GM12873 (cell line): ENCODE measurements around the gene SENP7.

Experiments used
- CTCF ChIP-seq: IDR thresholded peaks from 2 replicates; pipeline ENCODE4 v1.5.1; 2012; ENCODE audit warnings: low read depth, mild to moderate bottlenecking, moderate library complexity, low read length, control low read depth; ENCODE audit not compliant: insufficient read depth; ENCODE audit errors: missing control alignments

The SENP7 gene

GRCh38 chr3:101279765-101280385, 233.1 kb downstream of the SENP7 start:
- no peak for TF ChIP-seq CTCF

DNA sequence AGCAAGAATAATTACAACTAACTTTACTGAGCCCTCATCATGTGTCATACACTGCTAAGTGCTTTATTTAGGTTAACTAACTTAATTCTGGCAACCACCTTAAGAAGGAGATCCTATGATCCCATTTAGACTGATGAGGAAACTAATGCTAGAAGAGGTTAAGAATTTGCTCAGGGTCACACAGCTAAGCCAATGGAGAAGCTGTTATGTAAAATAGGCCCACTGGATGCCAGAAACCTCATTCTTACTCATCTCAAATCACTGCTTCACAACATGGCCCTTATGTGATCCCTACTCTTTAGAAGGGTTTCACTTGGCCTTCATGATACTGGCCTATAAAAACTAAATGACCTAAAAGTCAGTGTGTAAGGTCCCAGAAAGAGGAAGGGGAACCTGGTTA, 233.8 kb downstream of the SENP7 start:
- TF ChIP-seq CTCF: no peak

GRCh38 chr3:101278727-101279126, 234.3 kb downstream of the SENP7 start:
- TF ChIP-seq CTCF: no peak
